HG03103 (cell line): ENCODE data around the gene PPT2.
"Not testable (repeated sequence)": the region's sequence is repeated elsewhere in the genome, so short reads cannot be mapped to it uniquely, and the experiment has no call there.

Experiments
- ATAC-seq: cut with Tn5 transposase; IDR thresholded peaks from one replicate; pipeline ENCODE4 v1.9.1; 2021; ENCODE audit warnings: low read depth; ENCODE audit not compliant: unreplicated experiment

The PPT2 gene

GRCh38 chr6:32200711-32201475 lies 47.0 kb downstream of the PPT2 start:
- no peak for ATAC-seq

GRCh38 chr6:32202186-32202585 lies 48.2 kb downstream of the PPT2 start:
- ATAC-seq = no peak

DNA sequence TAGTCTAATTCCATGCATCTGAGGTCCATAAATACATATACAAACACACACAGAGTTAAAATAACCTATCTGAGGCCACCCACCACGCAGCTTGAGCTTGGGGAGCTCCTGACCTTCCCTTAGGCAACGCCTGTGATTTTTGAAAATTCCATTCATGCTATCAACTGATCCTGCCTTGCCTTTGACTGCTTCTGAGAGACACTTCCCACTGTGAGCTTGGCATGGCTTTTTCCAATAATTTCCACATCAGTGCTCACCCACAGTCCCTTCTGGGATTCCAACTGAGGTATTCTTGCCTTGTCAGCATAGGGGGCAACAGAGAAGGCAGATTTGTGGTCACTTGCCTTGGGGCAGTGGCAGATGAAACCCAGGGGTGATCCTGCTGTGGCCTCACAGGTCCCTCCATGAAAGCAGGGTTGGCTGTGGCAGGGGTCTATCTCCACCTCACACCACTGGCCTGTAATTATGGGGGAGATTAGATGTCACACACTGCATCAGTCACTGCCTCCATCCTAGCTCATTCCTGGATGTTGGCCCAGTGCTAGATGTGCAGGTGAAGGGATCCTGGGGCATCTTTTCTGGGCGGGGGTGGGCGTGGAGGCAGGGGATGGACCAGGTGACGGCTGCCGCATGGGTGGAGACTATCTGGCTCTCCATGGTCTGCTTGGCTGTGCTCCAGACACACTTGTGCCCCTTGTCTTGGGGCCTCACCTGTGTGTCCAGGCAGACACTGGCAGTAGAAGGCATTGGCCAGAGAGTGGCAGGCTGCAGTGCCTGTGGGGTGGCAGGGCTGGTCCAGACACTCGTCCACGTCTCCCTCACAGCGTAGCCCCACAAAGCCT lies 49.7 kb downstream of the PPT2 start:
- no peak for ATAC-seq

DNA sequence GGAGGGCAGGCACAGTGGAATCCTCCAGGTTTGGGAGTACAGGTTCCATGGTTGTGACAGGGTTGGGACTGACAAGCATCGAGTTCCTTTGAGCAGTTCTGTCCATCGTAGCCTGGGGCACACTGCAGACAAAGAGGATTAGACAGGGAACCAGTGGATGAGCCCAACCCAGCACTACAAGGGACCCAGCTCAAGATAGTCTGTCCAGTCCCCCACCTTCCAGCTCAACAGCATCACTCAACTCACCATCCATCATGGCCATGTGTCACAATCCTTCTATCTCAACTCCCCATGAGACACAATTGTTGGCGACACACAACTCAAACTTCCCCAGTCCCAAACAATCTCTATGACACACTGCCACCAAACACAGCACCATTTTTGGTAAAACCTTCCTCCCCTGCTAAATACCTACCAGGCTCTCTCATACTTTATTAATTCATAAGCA lies 50.4 kb downstream of the PPT2 start:
- ATAC-seq = no peak

- ATAC-seq = no peak
These were observed 55.1 kb downstream of the PPT2 start for GRCh38 chr6:32208996-32209395.

DNA sequence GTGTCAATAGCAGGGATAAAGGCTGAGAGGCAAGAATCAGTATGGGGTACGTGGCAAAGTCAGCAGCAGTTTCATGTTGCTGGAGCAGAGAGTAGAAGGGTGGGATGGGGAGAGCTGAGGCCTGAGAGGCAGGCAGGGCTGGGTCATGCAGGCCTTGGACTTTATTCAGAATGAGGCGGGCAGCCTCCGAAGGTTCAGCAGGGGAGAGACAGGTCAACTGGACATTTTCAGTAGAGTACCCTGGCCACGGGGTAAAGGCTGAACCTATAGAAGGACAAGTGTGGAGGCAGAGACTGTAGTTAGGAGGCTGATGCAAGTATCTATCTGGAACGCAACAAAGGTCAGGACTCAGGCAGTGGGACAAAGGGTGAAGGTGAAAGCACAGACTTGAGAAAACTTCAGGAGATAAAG lies 56.3 kb downstream of the PPT2 start:
- no peak for ATAC-seq

- not testable (repeated sequence) for ATAC-seq
These were observed 57.5 kb downstream of the PPT2 start for GRCh38 chr6:32211432-32211831.

DNA sequence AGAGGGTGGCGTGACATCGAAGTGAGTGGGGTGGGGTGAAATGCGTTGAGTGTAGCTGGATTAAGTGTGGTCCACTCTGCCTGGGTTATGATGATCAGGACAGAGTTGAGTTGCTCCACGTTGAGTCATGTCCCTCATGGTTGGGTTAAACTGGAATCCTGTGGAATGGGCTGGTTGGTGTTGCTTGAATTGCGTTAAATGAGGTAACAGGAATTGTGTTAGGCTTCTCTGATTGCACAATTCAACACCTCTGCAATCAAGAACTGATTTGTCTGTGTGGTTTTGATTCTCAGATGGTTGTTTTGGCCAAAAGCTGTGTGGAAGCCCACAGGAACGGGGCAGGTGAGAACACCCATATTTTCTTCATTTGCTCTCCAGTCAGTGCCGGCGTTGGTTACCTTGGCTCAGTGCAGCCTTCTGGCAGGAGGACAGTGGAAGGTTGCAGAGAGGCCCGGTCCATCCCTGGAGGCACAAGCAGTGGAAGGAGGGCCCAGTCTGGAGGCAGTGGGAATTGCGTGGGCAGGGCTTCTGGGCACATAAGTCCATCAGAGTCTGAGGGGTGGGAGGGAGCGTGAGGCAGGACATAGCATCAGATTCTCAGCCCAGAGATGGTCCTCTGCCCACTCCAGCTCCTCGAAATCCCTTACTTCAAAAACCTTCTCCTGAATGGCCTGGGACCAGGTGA lies 58.3 kb downstream of the PPT2 start:
- ATAC-seq = no peak
